ENCODE data around the gene NOP10.

Gene NOP10

DNA sequence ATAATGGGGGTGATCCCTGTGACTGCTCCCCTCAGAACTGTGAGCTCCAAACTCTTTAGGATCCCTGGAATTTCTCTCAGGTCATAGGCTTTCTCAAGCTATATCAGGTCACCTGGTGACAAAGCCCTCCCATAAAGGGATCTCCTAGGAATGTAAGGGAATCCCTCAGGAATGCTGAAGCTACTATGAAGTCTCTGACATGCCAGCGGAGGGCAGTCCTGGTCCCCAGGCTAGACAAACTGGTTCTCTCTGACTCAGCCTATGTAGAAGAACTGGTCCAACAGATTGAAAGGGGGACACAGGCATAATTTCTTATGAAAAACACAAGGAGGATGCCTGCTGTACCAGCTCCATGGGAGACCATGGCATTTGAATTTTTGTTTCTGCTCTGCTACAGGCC lies 17.4 kb upstream of the NOP10 start:
- no peaks in the 10 kb centered on the region for H3K4me1 ChIP-seq (ENCODE audit: control insufficient read depth in 1 of 2, insufficient read depth in 1 of 2, low read depth in 1 of 2, low read length in 1 of 2)
- H3K27me3 ChIP-seq: no peaks in the 10 kb centered on the region
- TF ChIP-seq, protein P1, sequence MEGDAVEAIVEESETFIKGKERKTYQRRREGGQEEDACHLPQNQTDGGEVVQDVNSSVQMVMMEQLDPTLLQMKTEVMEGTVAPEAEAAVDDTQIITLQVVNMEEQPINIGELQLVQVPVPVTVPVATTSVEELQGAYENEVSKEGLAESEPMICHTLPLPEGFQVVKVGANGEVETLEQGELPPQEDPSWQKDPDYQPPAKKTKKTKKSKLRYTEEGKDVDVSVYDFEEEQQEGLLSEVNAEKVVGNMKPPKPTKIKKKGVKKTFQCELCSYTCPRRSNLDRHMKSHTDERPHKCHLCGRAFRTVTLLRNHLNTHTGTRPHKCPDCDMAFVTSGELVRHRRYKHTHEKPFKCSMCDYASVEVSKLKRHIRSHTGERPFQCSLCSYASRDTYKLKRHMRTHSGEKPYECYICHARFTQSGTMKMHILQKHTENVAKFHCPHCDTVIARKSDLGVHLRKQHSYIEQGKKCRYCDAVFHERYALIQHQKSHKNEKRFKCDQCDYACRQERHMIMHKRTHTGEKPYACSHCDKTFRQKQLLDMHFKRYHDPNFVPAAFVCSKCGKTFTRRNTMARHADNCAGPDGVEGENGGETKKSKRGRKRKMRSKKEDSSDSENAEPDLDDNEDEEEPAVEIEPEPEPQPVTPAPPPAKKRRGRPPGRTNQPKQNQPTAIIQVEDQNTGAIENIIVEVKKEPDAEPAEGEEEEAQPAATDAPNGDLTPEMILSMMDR (IDR thresholded peaks at IDR 0.05): no peak
- no peak overlapping the region for H3K4me3 ChIP-seq (ENCODE audit: low read depth in 1 of 2, low read length in 1 of 2)
- no peaks in the 10 kb centered on the region for H3K9me3 ChIP-seq
- H3K36me3 ChIP-seq: peaks cover 10% of the 10 kb centered on the region
- H3K27ac ChIP-seq: no peak overlapping the region

- Histone ChIP-seq H3K4me1 (ENCODE audit: control insufficient read depth in 1 of 2, insufficient read depth in 1 of 2, low read depth in 1 of 2, low read length in 1 of 2) (no peaks in the 10 kb centered on the region), H3K27me3 (no peaks in the 10 kb centered on the region), H3K36me3 (peaks cover 10% of the 10 kb centered on the region), H3K4me3 (ENCODE audit: low read depth in 1 of 2, low read length in 1 of 2) (no peak overlapping the region), H3K27ac (no peak overlapping the region), H3K9me3 (no peaks in the 10 kb centered on the region)
- TF ChIP-seq, protein P1 (IDR thresholded peaks at IDR 0.05): no peak
These were observed 16.5 kb upstream of the NOP10 start for GRCh38 chr15:34359416-34359815.

GRCh38 chr15:34358948-34359347 lies 16.0 kb upstream of the NOP10 start:
- Histone ChIP-seq H3K4me1 (ENCODE audit: control insufficient read depth in 1 of 2, insufficient read depth in 1 of 2, low read depth in 1 of 2, low read length in 1 of 2) (no peaks in the 10 kb centered on the region), H3K9me3 (no peaks in the 10 kb centered on the region), H3K27ac (no peak overlapping the region), H3K4me3 (ENCODE audit: low read depth in 1 of 2, low read length in 1 of 2) (no peak overlapping the region), H3K36me3 (peaks cover 10% of the 10 kb centered on the region), H3K27me3 (no peaks in the 10 kb centered on the region)
- TF ChIP-seq, protein P1 (IDR thresholded peaks at IDR 0.05): no peak

- Histone ChIP-seq H3K27me3 (no peaks in the 10 kb centered on the region), H3K9me3 (no peaks in the 10 kb centered on the region), H3K36me3 (peaks cover 10% of the 10 kb centered on the region), H3K27ac (no peak overlapping the region), H3K4me1 (ENCODE audit: control insufficient read depth in 1 of 2, insufficient read depth in 1 of 2, low read depth in 1 of 2, low read length in 1 of 2) (no peaks in the 10 kb centered on the region), H3K4me3 (ENCODE audit: low read depth in 1 of 2, low read length in 1 of 2) (no peak overlapping the region)
- TF ChIP-seq, protein P1 (IDR thresholded peaks at IDR 0.05): no peak
These were observed 15.4 kb upstream of the NOP10 start for GRCh38 chr15:34358367-34358766.

DNA sequence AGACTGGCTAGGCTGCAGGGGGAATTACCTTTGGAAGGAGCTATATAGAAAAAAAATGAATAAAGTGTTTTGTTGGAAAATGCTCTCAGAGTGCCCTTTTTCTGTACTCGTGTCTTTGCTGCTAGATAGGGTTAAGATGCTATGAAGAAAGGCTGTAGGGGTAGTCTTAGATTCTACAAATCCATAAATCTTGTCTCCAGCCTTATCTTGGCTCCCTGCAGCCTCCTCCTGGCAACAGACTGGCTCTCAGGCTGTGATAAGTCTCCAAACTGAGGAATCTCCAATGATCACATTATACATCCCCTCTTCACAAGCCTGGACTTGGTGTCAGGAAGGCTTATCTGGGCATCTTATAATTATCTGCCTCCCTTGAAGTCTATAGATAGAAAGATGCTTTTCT lies 14.7 kb upstream of the NOP10 start:
- Histone ChIP-seq H3K27ac (no peak overlapping the region), H3K4me3 (ENCODE audit: low read depth in 1 of 2, low read length in 1 of 2) (no peak overlapping the region), H3K36me3 (peaks cover 10% of the 10 kb centered on the region), H3K9me3 (no peaks in the 10 kb centered on the region), H3K4me1 (ENCODE audit: control insufficient read depth in 1 of 2, insufficient read depth in 1 of 2, low read depth in 1 of 2, low read length in 1 of 2) (no peaks in the 10 kb centered on the region), H3K27me3 (no peaks in the 10 kb centered on the region)
- TF ChIP-seq, protein P1 (IDR thresholded peaks at IDR 0.05): no peak

- H3K27me3 ChIP-seq: no peaks in the 10 kb centered on the region
- no peaks in the 10 kb centered on the region for H3K4me1 ChIP-seq (ENCODE audit: control insufficient read depth in 1 of 2, insufficient read depth in 1 of 2, low read depth in 1 of 2, low read length in 1 of 2)
- H3K9me3 ChIP-seq: no peaks in the 10 kb centered on the region
- peaks cover 10% of the 10 kb centered on the region for H3K36me3 ChIP-seq
- TF ChIP-seq, protein P1 (IDR thresholded peaks at IDR 0.05): no peak
- no peak overlapping the region for H3K4me3 ChIP-seq (ENCODE audit: low read depth in 1 of 2, low read length in 1 of 2)
- H3K27ac ChIP-seq: no peak overlapping the region
These were observed 12.3 kb upstream of the NOP10 start for GRCh38 chr15:34355241-34355640.

Data from neutrophil (primary cell).